Adrenal gland (tissue), 12 donors: ENCODE measurements around the gene AIF1. TPM values are rescaled to one million over a fixed set of nuclear protein-coding genes. Genes with fewer than 3 reads are reported as not detected.

ENCODE experiments used
- DNase-seq, 7 donors: peaks; one replicate each; pipeline ENCODE4 v3.0.0-alpha.2; 2019 to 2020
- H3K27ac ChIP-seq, 5 donors: fragments of 200-600 bp; sonication (generic) in 4 of 5; 1 replicate in 3 of 5; 2 replicates in 2 of 5; pipeline versions ENCODE4 v1.5.1 to v1.8.0; 2016 to 2020; ENCODE audit warnings: mild to moderate bottlenecking in 1 of 5
- H3K27me3 ChIP-seq: fragments of 200-600 bp; 2 replicates; pipeline ENCODE4 v1.8.0; 2021
- H3K36me3 ChIP-seq, 2 donors: fragments of 200-600 bp; replicated peaks in 1 of 2; 1 replicate in 1 of 2; 2 replicates in 1 of 2; pipeline versions ENCODE4 v1.5.1 to v1.8.0; 2018 to 2022
- H3K4me1 ChIP-seq, 2 donors: fragments of 200-600 bp; replicated peaks in 1 of 2; 1 replicate in 1 of 2; 2 replicates in 1 of 2; pipeline versions ENCODE4 v1.5.1 to v1.8.0; 2018 to 2021
- H3K4me3 ChIP-seq, 4 donors: fragments of 200-600 bp; sonication (generic) in 3 of 4; one replicate each; pipeline ENCODE4 v1.5.1; 2016 to 2018
- H3K9me3 ChIP-seq, 3 donors: fragments of 200-600 bp; sonication (generic) in 1 of 3; replicated peaks in 1 of 3; 1 replicate in 2 of 3; 2 replicates in 1 of 3; pipeline versions ENCODE4 v1.5.1 to v1.8.0; 2016 to 2021
- POLR2A ChIP-seq, 2 donors: fragments of 450-650 bp; IDR thresholded peaks; one replicate each; pipeline ENCODE4 v1.6.1; 2017; ENCODE audit warnings: antibody characterized with exemption in 2 of 2, mild to moderate bottlenecking in 2 of 2, moderate library complexity in 1 of 2
- WGBS, 4 donors: extraction: QIAGEN DNeasy Blood & Tissue Kit in 2 of 4; methylation state at CpG; one replicate each; pipeline versions ENCODE4 v1.1.5 to v1.1.7; 2013 to 2017; 5-methylcytosine and 5-hydroxymethylcytosine counted together
- intact Hi-C, 2 donors: fragments of 100-400 bp; cut with DNase I; formaldehyde crosslinking; loops; one replicate each; pipeline versions ENCODE4 v1.14.1 to v1.15.0; 2022 to 2023
- polyA plus RNA-seq, 3 donors: library from polyadenylated mRNA; stranded (reverse); fragments of 200-250 nt in 2 of 3; fragments of 350-450 nt in 1 of 3; fragmentation: Illumina TruSeq in 1 of 3; extraction: RNeasy Lipid Tissue Mini Kit (QIAGEN cat#74804) in 1 of 3; gene quantifications; one replicate each; pipeline ENCODE4 v1.2.3, GENCODE V29; 2013 to 2014
- total RNA-seq, 9 donors: library from RNA; depleted of rRNA in 4 of 9; stranded (reverse); fragments of >200 nt in 4 of 9; fragments of 120-200 nt in 1 of 9; fragmentation: NEBNext Ultra II Directional in 1 of 9; extraction: Animal tissue kit (Norgen Biotek cat#: 25700) in 1 of 9; gene quantifications; one replicate each; pipeline versions ENCODE4 v1.1.0 to v1.2.4, GENCODE V29; 2013 to 2023
- TF ChIP-seq, protein P1 (sequence below), 6 experiments: fragments of 450-650 bp in 4 of 6; fragments of 200-600 bp in 2 of 6; sonication (generic) in 1 of 6; IDR thresholded peaks; 1 replicate in 5 of 6; 2 replicates in 1 of 6; pipeline versions ENCODE4 v1.5.1 to v1.8.0; 2016 to 2021; ENCODE audit warnings: antibody characterized with exemption in 6 of 6, mild to moderate bottlenecking in 2 of 6, moderate library complexity in 1 of 6
- donor health status: healthy with polysubstance abuse.
- donor health status: Bipolar disorder and iron deficiency.
- donor health status: DM: yes; HTN: yes; CAD: no.
- donor health status: DM: no; HTN: no; CAD: no.
- donor health status: DM: no; HTN: no; CAD: no.
- donor health status: DM: yes; HTN: yes; CAD: no.

The AIF1 gene
- total and polyA plus RNA-seq, 12 donors = 15.3 to 104 (median 66.3) TPM

DNA sequence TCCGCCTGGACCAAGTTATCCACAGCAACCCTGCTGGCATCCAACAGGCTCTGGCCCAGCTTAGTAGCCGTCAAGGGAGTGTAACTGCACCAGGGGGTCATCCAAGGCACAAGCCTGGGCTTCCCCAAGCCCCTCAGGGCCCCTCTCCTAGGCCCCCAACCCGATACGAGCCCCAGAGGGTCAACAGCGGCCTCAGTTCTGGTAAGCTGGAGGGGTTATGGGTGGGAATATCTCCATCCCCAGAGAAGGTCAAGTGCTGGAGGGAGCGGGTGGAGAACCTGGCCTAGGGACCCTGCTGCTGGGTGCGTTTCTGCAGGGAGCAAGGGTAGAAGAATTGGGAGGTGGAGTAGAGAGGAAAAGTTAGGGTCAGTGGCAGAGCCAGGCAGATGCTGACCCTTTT lies 18.4 kb downstream of the AIF1 start:
- intact Hi-C loops = no loop called here
- no peak overlapping the region for H3K4me3 ChIP-seq
- no peak for DNase-seq
- no peaks in the 10 kb centered on the region for H3K27me3 ChIP-seq
- no peaks in the 10 kb centered on the region for H3K9me3 ChIP-seq
- peaks cover 0 to 99% of the 10 kb centered on the region in 2 donors for H3K36me3 ChIP-seq
- H3K27ac ChIP-seq = no peak overlapping the region
- 85 to 91% (median 87%) methylated on average over 2 to 7 of the region's 7 CpGs for WGBS, 4 donors
- no peak for TF ChIP-seq POLR2A (IDR thresholded peaks at IDR 0.05)
- TF ChIP-seq, protein P1, sequence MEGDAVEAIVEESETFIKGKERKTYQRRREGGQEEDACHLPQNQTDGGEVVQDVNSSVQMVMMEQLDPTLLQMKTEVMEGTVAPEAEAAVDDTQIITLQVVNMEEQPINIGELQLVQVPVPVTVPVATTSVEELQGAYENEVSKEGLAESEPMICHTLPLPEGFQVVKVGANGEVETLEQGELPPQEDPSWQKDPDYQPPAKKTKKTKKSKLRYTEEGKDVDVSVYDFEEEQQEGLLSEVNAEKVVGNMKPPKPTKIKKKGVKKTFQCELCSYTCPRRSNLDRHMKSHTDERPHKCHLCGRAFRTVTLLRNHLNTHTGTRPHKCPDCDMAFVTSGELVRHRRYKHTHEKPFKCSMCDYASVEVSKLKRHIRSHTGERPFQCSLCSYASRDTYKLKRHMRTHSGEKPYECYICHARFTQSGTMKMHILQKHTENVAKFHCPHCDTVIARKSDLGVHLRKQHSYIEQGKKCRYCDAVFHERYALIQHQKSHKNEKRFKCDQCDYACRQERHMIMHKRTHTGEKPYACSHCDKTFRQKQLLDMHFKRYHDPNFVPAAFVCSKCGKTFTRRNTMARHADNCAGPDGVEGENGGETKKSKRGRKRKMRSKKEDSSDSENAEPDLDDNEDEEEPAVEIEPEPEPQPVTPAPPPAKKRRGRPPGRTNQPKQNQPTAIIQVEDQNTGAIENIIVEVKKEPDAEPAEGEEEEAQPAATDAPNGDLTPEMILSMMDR (IDR thresholded peaks at IDR 0.05) = no peak
- no peaks in the 10 kb centered on the region for H3K4me1 ChIP-seq

DNA sequence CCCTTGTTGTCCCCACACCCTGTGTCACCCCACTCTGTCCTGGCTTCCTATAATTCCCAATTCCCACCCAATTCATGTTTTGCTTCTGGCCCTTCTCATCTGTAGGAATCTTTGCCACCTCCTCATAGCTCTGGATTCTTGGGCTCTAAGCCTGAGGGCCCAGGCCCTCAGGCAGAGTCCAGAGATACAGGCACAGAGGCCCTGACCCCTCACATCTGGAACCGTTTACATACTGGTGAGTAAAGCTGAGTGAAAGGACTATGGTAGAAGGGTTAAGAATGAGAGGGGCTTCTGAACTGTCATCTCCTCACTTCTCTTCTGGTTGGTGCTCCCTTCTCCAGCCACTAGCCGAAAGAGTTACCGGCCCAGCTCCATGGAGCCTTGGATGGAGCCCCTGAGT lies 19.1 kb downstream of the AIF1 start:
- H3K27ac ChIP-seq = no peak overlapping the region
- TF ChIP-seq, protein P1 (IDR thresholded peaks at IDR 0.05) = no peak
- TF ChIP-seq POLR2A (IDR thresholded peaks at IDR 0.05) = no peak
- no peaks in the 10 kb centered on the region for H3K27me3 ChIP-seq
- H3K36me3 ChIP-seq = peaks cover 0 to 98% of the 10 kb centered on the region in 2 donors
- intact Hi-C loops = no loop called here
- DNase-seq = no peak
- 85 to 94% (median 86%) methylated on average over 3 of the region's 3 CpGs for WGBS, 4 donors
- no peak overlapping the region for H3K4me3 ChIP-seq
- no peaks in the 10 kb centered on the region for H3K4me1 ChIP-seq
- no peaks in the 10 kb centered on the region for H3K9me3 ChIP-seq

DNA sequence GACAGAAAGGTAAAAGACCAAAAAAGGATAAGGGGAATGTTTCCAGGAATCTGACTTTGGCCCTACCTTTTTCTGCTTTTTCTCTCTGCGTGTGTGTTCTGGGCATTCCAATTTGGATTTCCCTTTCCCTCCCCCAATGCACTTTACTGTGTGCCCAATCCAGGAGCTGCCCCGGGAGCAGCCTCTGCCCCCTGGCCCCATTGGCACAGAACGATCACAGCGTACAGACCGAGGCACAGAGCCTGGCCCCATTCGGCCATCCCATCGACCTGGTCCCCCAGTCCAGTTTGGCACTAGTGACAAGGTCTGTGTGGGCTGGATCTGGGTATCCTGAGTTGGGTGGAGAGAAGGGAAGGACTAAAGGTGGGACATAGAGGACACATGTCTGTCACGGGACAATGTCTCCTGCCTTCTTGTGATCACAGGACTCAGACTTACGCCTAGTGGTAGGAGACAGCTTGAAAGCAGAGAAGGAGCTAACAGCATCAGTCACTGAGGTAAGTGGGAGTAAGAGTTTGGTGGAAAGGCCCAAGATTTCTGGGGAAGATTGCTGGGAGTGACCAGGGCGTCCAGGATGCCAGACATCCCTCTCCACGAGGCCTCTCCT lies 20.0 kb downstream of the AIF1 start:
- intact Hi-C loops = no loop called here
- DNase-seq = no peak
- H3K4me1 ChIP-seq = no peaks in the 10 kb centered on the region
- no peaks in the 10 kb centered on the region for H3K9me3 ChIP-seq
- H3K4me3 ChIP-seq = no peak overlapping the region
- H3K27ac ChIP-seq = peak overlapping the region in 1 of 5 donors; percentile 2
- TF ChIP-seq POLR2A (IDR thresholded peaks at IDR 0.05) = no peak
- TF ChIP-seq, protein P1 (IDR thresholded peaks at IDR 0.05) = no peak
- WGBS, 4 donors = 77 to 89% (median 82%) methylated on average over 11 of the region's 11 CpGs
- H3K36me3 ChIP-seq = peaks cover 0 to 98% of the 10 kb centered on the region in 2 donors
- no peaks in the 10 kb centered on the region for H3K27me3 ChIP-seq

DNA sequence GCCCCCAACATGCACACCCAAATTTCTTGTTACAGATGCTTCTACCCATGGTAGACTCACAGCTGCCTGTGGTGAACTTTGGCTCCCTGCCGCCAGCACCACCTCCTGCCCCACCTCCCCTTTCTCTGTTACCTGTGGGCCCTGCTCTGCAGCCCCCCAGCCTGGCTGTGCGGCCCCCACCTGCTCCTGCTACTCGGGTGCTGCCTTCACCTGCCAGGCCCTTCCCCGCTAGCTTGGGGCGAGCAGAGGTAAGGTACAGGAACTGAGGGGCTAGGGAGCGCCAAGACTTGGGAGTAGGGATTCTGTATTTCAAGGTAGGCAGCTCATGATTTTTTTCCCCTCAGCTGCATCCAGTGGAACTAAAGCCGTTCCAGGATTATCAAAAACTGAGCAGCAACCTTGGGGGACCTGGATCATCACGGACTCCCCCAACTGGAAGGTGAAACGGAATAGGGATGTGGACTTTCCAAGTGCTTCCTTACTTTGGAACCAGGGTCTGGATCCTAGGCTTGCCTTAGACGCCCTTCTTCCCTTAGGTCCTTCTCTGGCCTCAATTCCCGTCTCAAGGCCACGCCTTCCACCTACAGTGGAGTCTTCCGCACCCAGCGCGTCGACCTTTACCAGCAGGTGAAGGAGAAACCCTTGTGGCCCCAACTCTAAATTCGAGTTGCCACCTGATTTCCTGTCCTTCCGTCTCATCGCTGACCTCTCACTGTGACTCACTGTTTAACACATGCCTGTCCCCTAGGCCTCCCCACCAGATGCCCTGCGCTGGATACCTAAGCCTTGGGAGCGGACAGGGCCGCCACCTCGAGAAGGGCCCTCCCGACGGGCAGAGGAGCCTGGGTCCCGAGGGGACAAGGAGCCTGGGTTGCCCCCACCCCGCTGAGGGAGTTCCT lies 21.9 kb downstream of the AIF1 start:
- peak in 5 of 7 donors; percentile 51 to 59 (median 58) for DNase-seq
- no peak overlapping the region for H3K4me3 ChIP-seq
- 57 to 65% (median 63%) methylated on average over 17 to 27 of the region's 27 CpGs for WGBS, 4 donors
- no peaks in the 10 kb centered on the region for H3K27me3 ChIP-seq
- peaks cover 0 to 98% of the 10 kb centered on the region in 2 donors for H3K36me3 ChIP-seq
- TF ChIP-seq, protein P1 (IDR thresholded peaks at IDR 0.05) = no peak
- no peak for TF ChIP-seq POLR2A (IDR thresholded peaks at IDR 0.05)
- intact Hi-C loops = no loop called here
- H3K9me3 ChIP-seq = no peaks in the 10 kb centered on the region
- no peaks in the 10 kb centered on the region for H3K4me1 ChIP-seq
- H3K27ac ChIP-seq = peak overlapping the region in 4 of 5 donors; percentile 4 to 66 (median 47)
